Stomach (tissue), 9 donors: ENCODE data around the gene ZNF280D. TPM values are rescaled to one million over a fixed set of nuclear protein-coding genes. Genes with fewer than 3 reads are reported as not detected.

Experiments used
- DNase-seq, 2 donors: peaks; one replicate each; pipeline versions ENCODE4 v3.0.0 to v3.0.0-alpha.2; 2013 to 2019
- H3K27ac ChIP-seq, 5 donors: fragments of 200-600 bp in 4 of 5; sonication (generic) in 4 of 5; one replicate each; pipeline ENCODE4 v1.5.1; 2013 to 2019; ENCODE audit warnings: mild to moderate bottlenecking in 1 of 5, moderate library complexity in 1 of 5
- H3K27me3 ChIP-seq, 3 donors: fragments of 200-600 bp; sonication (generic); one replicate each; pipeline ENCODE4 v1.5.1; 2017 to 2019; ENCODE audit warnings: mixed run types in 1 of 3
- H3K36me3 ChIP-seq, 4 donors: fragments of 200-600 bp; sonication (generic); 1 replicate in 3 of 4; 2 replicates in 1 of 4; pipeline ENCODE4 v1.5.1; 2016 to 2019
- H3K4me1 ChIP-seq, 4 donors: fragments of 200-600 bp; sonication (generic); one replicate each; pipeline ENCODE4 v1.5.1; 2016 to 2019
- H3K4me3 ChIP-seq, 4 donors: fragments of 200-600 bp; sonication (generic) in 3 of 4; one replicate each; pipeline ENCODE4 v1.5.1; 2016 to 2019; ENCODE audit warnings: mild to moderate bottlenecking in 1 of 4
- H3K9me3 ChIP-seq, 4 donors: fragments of 200-600 bp; sonication (generic); one replicate each; pipeline ENCODE4 v1.5.1; 2016 to 2019
- EP300 ChIP-seq: sonication (generic); formaldehyde crosslinking; IDR thresholded peaks from one replicate; pipeline ENCODE4 v1.6.1; 2017; ENCODE audit warnings: antibody characterized with exemption
- POLR2A ChIP-seq, 4 donors: fragments of 450-650 bp; IDR thresholded peaks; one replicate each; pipeline ENCODE4 v1.6.1; 2016; ENCODE audit warnings: antibody characterized with exemption in 4 of 4, control low read depth in 2 of 4, mild to moderate bottlenecking in 1 of 4, moderate library complexity in 1 of 4
- POLR2AphosphoS5 ChIP-seq, 3 donors: sonication (generic); formaldehyde crosslinking; IDR thresholded peaks; one replicate each; pipeline ENCODE4 v1.6.1; 2016; ENCODE audit warnings: antibody characterized with exemption in 3 of 3
- WGBS, 5 donors: extraction: QIAGEN DNeasy Blood & Tissue Kit in 3 of 5; methylation state at CpG; one replicate each; pipeline versions ENCODE4 v1.1.5 to v1.1.7; 2013 to 2018; 5-methylcytosine and 5-hydroxymethylcytosine counted together
- intact Hi-C: fragments of 100-400 bp; cut with DNase I; formaldehyde crosslinking; loops from one replicate; pipeline ENCODE4 v1.15.1; 2023; ENCODE audit warnings: low total_unique reads
- polyA plus RNA-seq, 3 donors: library from polyadenylated mRNA; stranded (reverse); fragments of 200-250 nt; gene quantifications; one replicate each; pipeline ENCODE4 v1.2.3, GENCODE V29; 2013
- total RNA-seq, 5 donors: library from RNA; depleted of rRNA; stranded (reverse); fragments of >200 nt; gene quantifications; one replicate each; pipeline versions ENCODE4 v1.1.0 to v1.2.3, GENCODE V29; 2014 to 2016
- TF ChIP-seq, protein P1 (sequence below), 7 experiments: fragments of 450-650 bp in 4 of 7; fragments of 200-600 bp in 3 of 7; sonication (generic) in 3 of 7; IDR thresholded peaks; one replicate each; pipeline ENCODE4 v1.5.1; 2016 to 2019; ENCODE audit warnings: antibody characterized with exemption in 7 of 7, control low read depth in 2 of 7, mild to moderate bottlenecking in 1 of 7
- donor health status: healthy with polysubstance abuse.
- donor health status: Bipolar disorder and iron deficiency.
- donor health status: healthy.

ZNF280D gene
- total and polyA plus RNA-seq, 8 donors, result 7.6 to 142 (median 33.3) TPM

DNA sequence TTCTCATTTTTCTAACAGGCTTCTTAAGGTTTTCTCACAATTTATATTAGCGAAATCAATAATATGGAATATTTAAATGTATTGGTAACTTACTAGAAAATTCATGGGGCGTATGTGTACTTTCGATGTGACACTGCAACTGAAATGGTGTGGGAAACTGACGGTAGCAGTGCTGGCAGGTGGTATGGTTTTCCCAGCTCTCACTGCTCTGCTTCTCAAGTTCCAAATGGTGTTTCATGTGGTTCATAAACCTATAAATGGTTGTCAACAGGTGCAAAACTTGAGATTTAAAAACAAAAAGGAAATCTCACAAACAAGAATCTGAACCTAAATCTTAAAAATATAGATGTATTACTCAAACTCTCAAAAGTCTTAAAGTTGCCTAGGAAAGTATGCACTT lies 54.7 kb downstream of the ZNF280D start:
- WGBS, 5 donors, result 91 to 97% (median 97%) methylated on average over 4 of the region's 4 CpGs
- DNase-seq, result no peak
- H3K4me1 ChIP-seq, result peaks cover 0 to 5% (median 2%) of the 10 kb centered on the region in 4 donors
- H3K27me3 ChIP-seq, result no peaks in the 10 kb centered on the region
- peaks cover 6 to 56% (median 45%) of the 10 kb centered on the region in 4 donors for H3K36me3 ChIP-seq
- no peaks in the 10 kb centered on the region for H3K9me3 ChIP-seq
- intact Hi-C loops, result no loop called here
- H3K4me3 ChIP-seq, result no peak overlapping the region
- TF ChIP-seq, protein P1, sequence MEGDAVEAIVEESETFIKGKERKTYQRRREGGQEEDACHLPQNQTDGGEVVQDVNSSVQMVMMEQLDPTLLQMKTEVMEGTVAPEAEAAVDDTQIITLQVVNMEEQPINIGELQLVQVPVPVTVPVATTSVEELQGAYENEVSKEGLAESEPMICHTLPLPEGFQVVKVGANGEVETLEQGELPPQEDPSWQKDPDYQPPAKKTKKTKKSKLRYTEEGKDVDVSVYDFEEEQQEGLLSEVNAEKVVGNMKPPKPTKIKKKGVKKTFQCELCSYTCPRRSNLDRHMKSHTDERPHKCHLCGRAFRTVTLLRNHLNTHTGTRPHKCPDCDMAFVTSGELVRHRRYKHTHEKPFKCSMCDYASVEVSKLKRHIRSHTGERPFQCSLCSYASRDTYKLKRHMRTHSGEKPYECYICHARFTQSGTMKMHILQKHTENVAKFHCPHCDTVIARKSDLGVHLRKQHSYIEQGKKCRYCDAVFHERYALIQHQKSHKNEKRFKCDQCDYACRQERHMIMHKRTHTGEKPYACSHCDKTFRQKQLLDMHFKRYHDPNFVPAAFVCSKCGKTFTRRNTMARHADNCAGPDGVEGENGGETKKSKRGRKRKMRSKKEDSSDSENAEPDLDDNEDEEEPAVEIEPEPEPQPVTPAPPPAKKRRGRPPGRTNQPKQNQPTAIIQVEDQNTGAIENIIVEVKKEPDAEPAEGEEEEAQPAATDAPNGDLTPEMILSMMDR (IDR thresholded peaks at IDR 0.05), result no peak
- TF ChIP-seq POLR2A (IDR thresholded peaks at IDR 0.05), result no peak
- no peak for TF ChIP-seq POLR2AphosphoS5 (IDR thresholded peaks at IDR 0.05)
- no peak for TF ChIP-seq EP300
- no peak overlapping the region for H3K27ac ChIP-seq

DNA sequence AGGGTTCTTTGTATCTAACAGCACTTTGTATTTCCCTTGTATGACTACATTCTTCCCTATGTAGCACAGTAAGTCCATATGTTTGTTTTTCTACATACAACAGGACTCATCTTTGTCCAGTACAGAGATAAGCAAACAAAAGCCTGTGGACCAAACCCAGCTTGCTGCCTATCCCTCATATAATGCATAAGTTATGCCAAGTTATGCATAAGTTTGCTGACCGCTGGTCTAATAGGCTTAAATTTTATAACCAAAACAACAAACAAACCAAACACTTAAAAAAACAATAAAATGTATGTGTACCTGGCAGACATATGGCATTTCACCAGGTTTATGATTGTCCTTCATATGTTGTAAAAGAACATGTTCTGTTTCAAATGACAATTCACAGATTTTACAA lies 56.0 kb downstream of the ZNF280D start:
- Histone ChIP-seq H3K27ac (no peak overlapping the region), H3K9me3 (no peaks in the 10 kb centered on the region), H3K36me3 (peaks cover 6 to 63% (median 55%) of the 10 kb centered on the region in 4 donors), H3K4me3 (no peak overlapping the region), H3K4me1 (peaks cover 0 to 7% (median 0%) of the 10 kb centered on the region in 4 donors), H3K27me3 (no peaks in the 10 kb centered on the region)
- intact Hi-C loops, result no loop called here
- TF ChIP-seq EP300, result no peak
- TF ChIP-seq, protein P1 (IDR thresholded peaks at IDR 0.05), result no peak
- no peak for TF ChIP-seq POLR2AphosphoS5 (IDR thresholded peaks at IDR 0.05)
- TF ChIP-seq POLR2A (IDR thresholded peaks at IDR 0.05), result no peak
- WGBS, 5 donors, result 90 to 99% (median 98%) methylated on average over 1 of the region's 1 CpG
- no peak for DNase-seq

DNA sequence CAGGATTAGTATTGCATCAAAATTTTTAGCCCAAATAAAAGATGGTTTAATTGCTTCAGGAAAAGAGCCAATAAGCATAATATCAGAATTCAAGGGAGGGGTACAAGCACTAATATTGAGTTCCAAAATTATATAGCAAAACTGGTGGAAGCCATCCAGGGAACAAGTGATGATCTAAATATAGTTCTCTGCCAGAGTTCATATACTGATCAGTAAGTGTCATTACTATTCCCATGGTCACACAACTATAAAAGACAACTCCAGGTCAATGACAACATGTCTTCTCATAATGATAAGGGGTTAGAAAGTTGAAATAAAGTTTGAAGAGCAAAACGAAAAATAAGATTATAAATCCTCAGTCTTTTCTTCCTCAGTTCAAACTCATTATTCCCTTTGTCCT lies 57.4 kb downstream of the ZNF280D start:
- peaks cover 6 to 68% (median 59%) of the 10 kb centered on the region in 4 donors for H3K36me3 ChIP-seq
- WGBS, 5 donors, result 77 to 95% (median 91%) methylated on average over 1 of the region's 1 CpG
- no peaks in the 10 kb centered on the region for H3K27me3 ChIP-seq
- no peak overlapping the region for H3K4me3 ChIP-seq
- no peak overlapping the region for H3K27ac ChIP-seq
- intact Hi-C loops, result no loop called here
- no peak for DNase-seq
- peaks cover 0 to 7% (median 0%) of the 10 kb centered on the region in 4 donors for H3K4me1 ChIP-seq
- no peaks in the 10 kb centered on the region for H3K9me3 ChIP-seq
- TF ChIP-seq POLR2AphosphoS5 (IDR thresholded peaks at IDR 0.05) (no peak), EP300 (no peak), POLR2A (IDR thresholded peaks at IDR 0.05) (no peak)
- TF ChIP-seq, protein P1 (IDR thresholded peaks at IDR 0.05), result no peak

DNA sequence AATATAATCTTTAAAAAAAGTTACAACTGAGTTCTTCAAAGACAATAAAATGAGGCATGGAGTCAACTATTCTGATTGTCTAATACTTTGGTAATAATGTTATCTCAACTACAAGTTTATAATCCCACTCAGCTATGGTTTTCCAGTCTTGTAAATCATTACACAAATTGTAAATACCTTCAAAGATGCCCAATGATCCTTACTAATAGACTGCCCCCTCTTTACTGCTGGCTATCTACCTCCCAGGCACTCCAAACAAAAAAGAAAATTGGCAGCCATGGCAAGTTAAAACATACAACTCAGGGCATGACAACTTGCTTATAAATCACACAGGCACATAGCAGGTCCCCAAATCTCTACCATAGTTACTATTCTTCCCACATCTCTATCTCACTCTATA lies 58.5 kb downstream of the ZNF280D start:
- Histone ChIP-seq H3K9me3 (no peaks in the 10 kb centered on the region), H3K4me1 (peaks cover 0 to 7% (median 0%) of the 10 kb centered on the region in 4 donors), H3K36me3 (peaks cover 6 to 71% (median 56%) of the 10 kb centered on the region in 4 donors), H3K27me3 (no peaks in the 10 kb centered on the region), H3K27ac (no peak overlapping the region), H3K4me3 (no peak overlapping the region)
- intact Hi-C loops, result no loop called here
- no peak for DNase-seq
- TF ChIP-seq, protein P1 (IDR thresholded peaks at IDR 0.05), result no peak
- no peak for TF ChIP-seq POLR2AphosphoS5 (IDR thresholded peaks at IDR 0.05)
- TF ChIP-seq EP300, result no peak
- TF ChIP-seq POLR2A (IDR thresholded peaks at IDR 0.05), result no peak
